GM12873 (cell line): ENCODE results near the gene NRIP1.

Source experiments
- TF ChIP-seq, protein P1 (sequence below): IDR thresholded peaks from 2 replicates; pipeline ENCODE4 v1.5.1; 2012; ENCODE audit warnings: low read depth, mild to moderate bottlenecking, moderate library complexity, low read length, control low read depth; ENCODE audit not compliant: insufficient read depth; ENCODE audit errors: missing control alignments

The NRIP1 gene

DNA sequence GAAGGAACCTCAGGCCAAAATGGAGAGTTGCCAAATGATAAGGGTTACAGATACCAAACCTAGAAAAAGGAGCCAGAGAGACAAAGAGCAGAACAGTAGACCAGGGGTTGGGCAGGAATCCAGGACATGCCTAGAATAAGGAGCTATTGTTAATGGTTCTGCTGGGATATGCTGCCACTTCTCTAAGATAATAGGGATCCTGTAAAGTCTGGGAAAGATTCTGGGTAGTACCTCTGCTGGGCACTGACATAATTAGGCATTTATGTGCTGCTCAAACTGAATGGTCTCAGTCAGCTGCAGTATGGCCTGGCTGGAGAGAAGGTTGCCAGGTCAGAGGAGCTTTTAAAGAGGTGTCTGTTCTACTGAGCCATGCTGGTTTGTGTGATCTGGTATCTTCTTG lies 19.9 kb upstream of the NRIP1 start:
- TF ChIP-seq, protein P1, sequence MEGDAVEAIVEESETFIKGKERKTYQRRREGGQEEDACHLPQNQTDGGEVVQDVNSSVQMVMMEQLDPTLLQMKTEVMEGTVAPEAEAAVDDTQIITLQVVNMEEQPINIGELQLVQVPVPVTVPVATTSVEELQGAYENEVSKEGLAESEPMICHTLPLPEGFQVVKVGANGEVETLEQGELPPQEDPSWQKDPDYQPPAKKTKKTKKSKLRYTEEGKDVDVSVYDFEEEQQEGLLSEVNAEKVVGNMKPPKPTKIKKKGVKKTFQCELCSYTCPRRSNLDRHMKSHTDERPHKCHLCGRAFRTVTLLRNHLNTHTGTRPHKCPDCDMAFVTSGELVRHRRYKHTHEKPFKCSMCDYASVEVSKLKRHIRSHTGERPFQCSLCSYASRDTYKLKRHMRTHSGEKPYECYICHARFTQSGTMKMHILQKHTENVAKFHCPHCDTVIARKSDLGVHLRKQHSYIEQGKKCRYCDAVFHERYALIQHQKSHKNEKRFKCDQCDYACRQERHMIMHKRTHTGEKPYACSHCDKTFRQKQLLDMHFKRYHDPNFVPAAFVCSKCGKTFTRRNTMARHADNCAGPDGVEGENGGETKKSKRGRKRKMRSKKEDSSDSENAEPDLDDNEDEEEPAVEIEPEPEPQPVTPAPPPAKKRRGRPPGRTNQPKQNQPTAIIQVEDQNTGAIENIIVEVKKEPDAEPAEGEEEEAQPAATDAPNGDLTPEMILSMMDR, result no peak

DNA sequence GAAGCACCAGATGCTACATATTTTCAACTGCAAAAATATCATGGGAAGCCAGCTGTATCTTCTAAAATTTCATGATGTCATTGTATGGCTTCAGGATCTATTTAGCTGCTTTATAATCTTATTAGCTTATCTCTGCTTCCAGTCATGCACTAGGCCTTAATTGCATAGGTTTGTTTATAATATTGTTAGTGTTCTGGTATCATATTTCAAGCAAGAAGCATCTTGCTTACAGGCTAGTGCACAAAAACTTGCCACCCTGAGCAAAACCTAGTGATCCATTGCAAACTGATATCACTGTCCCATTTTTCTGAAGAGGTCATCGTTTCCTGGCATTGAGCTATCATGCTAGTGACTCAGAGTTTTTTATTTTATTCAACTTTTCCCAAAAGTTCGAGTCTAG lies 15.7 kb upstream of the NRIP1 start:
- TF ChIP-seq, protein P1, result no peak

DNA sequence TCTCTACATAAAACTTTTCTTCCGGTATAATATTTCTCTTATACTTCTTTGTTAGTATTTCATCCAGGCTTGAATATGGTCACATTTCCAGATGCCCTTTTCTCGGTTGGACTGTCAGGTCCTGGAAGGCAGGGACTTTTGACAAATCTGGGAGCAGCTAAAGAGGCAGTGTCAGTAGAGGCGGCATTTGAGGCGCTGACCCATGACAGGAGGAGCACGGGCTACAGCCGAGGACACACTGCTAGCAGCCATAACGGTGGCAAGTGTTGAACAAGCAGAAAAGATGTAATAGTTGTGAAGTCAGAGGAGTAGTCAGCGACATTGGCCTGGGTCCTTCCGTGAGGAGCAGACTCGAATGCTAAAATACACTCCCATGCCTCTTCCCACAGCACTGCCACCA lies 14.5 kb upstream of the NRIP1 start:
- TF ChIP-seq, protein P1, result no peak

DNA sequence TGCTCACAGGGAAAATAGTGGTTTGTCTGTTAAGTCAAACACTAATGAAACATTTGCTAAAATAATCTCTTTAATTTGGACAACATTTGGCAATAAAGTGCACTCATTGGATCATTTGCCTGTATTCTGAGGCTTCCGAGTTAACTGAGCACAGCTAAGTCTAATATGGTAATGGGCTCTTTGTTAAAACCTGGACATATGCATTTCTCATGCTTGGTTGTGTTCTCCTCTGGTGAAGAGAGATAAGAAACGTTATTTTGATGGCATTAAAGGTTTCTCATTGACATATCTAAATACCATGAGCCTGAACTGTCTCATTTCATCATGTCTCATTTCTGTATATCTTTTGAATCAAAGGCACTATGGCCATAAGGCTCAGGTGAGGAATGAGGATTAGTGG lies 13.4 kb upstream of the NRIP1 start:
- TF ChIP-seq, protein P1, result no peak

DNA sequence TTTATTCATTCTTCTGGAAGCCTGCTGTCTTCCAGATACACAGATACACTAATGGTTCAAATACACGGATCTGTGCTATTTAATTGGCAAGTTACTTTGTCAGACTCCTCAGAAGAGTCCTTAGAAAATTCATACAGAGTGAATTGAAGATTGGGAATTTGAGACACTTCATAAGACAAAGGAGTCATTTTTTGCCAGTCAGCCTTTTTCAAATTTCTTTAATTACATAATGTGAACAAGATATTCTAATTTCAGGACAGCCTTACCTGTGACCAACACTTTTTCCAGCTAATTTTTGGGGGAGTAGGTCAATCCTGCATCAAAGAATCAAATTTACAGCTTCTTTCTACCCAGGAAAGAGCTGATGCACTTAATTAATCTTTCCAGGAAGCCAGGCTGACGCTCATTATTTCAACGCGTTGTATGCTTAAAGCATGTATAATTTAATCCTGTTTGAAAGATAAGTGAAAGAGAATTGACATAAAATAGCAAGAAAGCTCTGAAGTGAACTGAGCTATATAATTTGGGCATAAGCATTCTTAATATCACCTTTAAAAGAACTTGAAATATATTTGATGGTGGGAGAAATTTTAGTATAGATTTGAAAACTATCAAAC lies 12.8 kb upstream of the NRIP1 start:
- TF ChIP-seq, protein P1, result no peak

DNA sequence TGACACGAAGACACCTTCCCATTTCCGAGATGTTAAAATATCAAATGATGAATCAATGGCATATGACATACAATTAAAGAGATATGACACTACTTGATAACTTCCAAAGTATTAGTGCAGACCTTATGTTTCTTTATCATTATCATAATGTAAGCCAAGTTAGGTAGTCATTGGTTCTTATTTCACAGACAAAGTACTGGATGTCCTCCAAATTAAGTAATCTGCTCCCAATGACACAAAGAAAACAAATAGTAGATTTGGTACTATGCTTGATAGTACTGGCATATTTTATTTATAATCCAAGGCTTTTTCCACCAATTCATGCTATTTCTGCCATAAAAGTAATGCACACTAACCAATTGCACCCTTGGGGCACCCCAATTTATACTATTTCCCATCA lies 11.9 kb upstream of the NRIP1 start:
- TF ChIP-seq, protein P1, result no peak

DNA sequence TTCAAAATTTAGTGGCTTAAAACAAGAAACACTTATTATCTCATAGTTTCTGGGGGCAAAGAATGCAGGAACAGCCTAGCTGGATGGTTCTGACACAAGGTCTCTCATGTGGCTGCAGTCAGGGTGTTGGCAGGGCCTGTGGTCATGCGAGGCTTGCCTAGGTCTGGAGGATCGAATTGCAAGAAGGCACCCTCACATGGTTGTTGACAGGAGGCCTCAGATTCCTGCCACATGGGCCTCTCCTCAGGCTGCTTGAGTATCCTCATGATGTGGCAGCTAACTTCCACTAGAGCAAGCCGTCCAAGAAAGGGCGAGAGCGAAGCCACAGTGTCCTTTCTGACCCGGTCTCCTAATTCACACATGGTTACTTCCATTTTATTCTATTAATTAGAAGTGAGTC lies 6.2 kb upstream of the NRIP1 start:
- TF ChIP-seq, protein P1, result no peak
